K562 (cell line): ENCODE measurements around the gene ELAC2.

Experiments
- CTCF ChIP-seq, 3 experiments: IDR thresholded peaks in 2 of 3; conservative IDR thresholded peaks in 1 of 3; 2 replicates each; pipeline ENCODE4 v1.5.1; 2011 to 2012; ENCODE audit warnings: low read length in 3 of 3, mild to moderate bottlenecking in 3 of 3, control low read depth in 2 of 3, improper control_type of control experiment in 1 of 3, inconsistent platforms in 1 of 3, low read depth in 1 of 3, mixed read lengths in 1 of 3, moderate library complexity in 1 of 3; ENCODE audit not compliant: insufficient read depth in 2 of 3
- YY1 ChIP-seq, 3 experiments: IDR thresholded peaks; 2 replicates each; pipeline ENCODE4 v1.6.1; 2011; ENCODE audit warnings: low read length in 2 of 3, mild to moderate bottlenecking in 2 of 3, moderate library complexity in 2 of 3, borderline replicate concordance in 1 of 3, control low read depth in 1 of 3, low read depth in 1 of 3; ENCODE audit not compliant: insufficient read depth in 3 of 3, insufficient replicate concordance in 2 of 3, control insufficient read depth in 1 of 3, insufficient read length in 1 of 3; ENCODE audit errors: extremely low read depth in 1 of 3
- ZNF232 ChIP-seq: sonication (generic); formaldehyde crosslinking; IDR thresholded peaks from 2 replicates; pipeline ENCODE4 v1.8.0; 2022; ENCODE audit warnings: mild to moderate bottlenecking, missing genetic modification reagents
- TF ChIP-seq, protein P1 (sequence below): fragments of 250-450 bp; sonication (Bioruptor Pico); IDR thresholded peaks from 2 replicates; pipeline ENCODE4 v1.4.0; 2020; ENCODE audit warnings: mild to moderate bottlenecking, moderate library complexity, borderline replicate concordance

DNA sequence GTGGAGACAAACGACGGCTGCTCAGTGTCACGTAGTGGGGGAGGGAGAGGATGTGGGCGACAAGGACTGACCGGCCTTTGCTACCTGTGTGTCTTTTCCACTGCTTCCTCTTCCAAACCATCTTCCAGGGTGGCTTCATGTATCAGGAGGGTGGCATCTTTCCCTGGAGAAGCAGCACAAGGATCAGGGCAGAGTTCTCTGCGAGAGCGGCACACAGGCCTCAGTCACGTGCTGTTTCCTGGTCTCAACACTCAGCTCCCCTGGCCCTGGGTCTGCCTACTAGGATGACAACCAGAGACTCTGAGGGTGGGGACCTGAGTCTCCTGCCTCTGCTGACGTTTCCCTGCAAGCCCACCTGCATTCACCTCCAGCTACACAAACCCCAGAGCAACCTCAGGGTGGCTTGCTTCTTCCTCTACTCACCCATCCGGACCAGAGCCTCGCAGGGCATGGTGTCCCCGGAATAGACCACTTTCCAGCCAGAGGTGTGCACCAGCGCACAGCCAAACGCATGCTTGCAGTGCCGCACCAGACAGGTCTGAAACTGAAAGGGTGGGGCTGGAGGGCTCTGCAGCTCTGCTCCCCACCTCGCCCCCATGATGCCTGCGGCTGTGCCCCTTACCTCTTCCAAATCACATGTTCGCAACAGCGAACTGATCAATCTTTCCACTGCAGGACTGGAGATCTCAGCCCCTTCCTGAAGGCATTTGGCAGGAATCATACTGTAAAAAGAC, 23.3 kb downstream of the ELAC2 start:
- TF ChIP-seq CTCF (IDR thresholded peaks at IDR 0.05 in 2 of 3, conservative IDR thresholded peaks at IDR 0.05 in 1 of 3; ENCODE audit: insufficient read depth in 2 of 3, low read depth in 1 of 3, low read length in 3 of 3) (no peak), ZNF232 (CRISPR knock-in tag) (no peak), YY1 (IDR thresholded peaks at IDR 0.05; ENCODE audit: borderline replicate concordance in 1 of 3, control insufficient read depth in 1 of 3, extremely low read depth in 1 of 3, insufficient read depth in 3 of 3, insufficient read length in 1 of 3, insufficient replicate concordance in 2 of 3, low read depth in 1 of 3, low read length in 2 of 3) (no peak)
- TF ChIP-seq, protein P1, sequence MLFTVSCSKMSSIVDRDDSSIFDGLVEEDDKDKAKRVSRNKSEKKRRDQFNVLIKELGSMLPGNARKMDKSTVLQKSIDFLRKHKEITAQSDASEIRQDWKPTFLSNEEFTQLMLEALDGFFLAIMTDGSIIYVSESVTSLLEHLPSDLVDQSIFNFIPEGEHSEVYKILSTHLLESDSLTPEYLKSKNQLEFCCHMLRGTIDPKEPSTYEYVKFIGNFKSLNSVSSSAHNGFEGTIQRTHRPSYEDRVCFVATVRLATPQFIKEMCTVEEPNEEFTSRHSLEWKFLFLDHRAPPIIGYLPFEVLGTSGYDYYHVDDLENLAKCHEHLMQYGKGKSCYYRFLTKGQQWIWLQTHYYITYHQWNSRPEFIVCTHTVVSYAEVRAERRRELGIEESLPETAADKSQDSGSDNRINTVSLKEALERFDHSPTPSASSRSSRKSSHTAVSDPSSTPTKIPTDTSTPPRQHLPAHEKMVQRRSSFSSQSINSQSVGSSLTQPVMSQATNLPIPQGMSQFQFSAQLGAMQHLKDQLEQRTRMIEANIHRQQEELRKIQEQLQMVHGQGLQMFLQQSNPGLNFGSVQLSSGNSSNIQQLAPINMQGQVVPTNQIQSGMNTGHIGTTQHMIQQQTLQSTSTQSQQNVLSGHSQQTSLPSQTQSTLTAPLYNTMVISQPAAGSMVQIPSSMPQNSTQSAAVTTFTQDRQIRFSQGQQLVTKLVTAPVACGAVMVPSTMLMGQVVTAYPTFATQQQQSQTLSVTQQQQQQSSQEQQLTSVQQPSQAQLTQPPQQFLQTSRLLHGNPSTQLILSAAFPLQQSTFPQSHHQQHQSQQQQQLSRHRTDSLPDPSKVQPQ (CRISPR knock-in tag) = no peak
